Activated CD4-positive, alpha-beta T cell treated with anti-CD3 and anti-CD28 coated beads, Interleukin-2, amount 50 U/mL, for 24 hours (primary cell): Measurements from ENCODE around the gene TENM3.

ENCODE experiments used
- DNase-seq, 2 donors: peaks; one replicate each; pipeline ENCODE4 v3.0.0-alpha.2; 2020; ENCODE audit warnings: low read depth in 1 of 2, low spot score in 1 of 2

Gene TENM3

DNA sequence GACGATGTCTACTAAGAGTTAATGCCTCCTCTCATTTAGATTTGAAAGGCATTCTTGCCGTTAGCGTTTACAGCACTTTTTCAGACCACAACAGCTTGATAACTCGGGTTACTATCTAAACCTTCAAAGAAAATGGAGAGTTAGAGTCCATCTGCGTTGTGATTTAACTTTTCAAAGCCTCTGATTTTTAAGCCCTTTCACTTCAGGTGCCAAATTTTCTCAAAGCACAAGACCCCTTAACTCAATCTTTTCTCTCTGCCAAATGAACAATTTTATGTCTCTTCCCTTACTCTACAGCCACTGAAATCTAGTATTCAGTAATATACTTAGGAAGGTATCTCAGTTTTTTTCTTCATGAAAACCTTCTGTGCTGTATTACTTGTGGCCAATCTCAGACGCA, 310.5 kb downstream of the TENM3 start:
- DNase-seq: no peak

GRCh38 chr4:182554736-182555135, 311.5 kb downstream of the TENM3 start:
- no peak for DNase-seq

- DNase-seq: no peak
Observed at GRCh38 chr4:182555997-182556418, 312.8 kb downstream of the TENM3 start.

- DNase-seq: no peak
Observed at GRCh38 chr4:182556580-182556979, 313.4 kb downstream of the TENM3 start.

- no peak for DNase-seq
Observed at GRCh38 chr4:182560358-182560757, 317.2 kb downstream of the TENM3 start.

DNA sequence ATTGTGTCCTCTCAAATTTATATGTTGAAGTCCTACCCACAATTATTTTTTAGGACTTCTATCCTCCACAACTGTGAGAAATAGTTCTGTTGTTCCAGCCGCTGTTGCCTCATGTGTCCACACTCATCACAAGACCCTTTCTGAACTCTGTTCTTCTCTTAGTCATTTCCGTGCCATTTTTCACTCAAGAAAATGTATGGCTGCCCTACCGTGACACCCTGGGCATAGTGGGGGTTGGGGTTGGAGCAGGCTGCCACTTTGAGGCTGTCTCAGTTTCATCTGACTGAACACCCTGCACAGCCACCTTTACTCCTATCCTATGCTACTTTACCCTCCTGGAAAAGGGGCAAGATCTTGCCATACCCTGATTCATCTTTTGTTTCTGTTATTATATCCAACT, 319.1 kb downstream of the TENM3 start:
- no peak for DNase-seq

- no peak for DNase-seq
Observed at GRCh38 chr4:182564724-182565369, 321.6 kb downstream of the TENM3 start.

DNA sequence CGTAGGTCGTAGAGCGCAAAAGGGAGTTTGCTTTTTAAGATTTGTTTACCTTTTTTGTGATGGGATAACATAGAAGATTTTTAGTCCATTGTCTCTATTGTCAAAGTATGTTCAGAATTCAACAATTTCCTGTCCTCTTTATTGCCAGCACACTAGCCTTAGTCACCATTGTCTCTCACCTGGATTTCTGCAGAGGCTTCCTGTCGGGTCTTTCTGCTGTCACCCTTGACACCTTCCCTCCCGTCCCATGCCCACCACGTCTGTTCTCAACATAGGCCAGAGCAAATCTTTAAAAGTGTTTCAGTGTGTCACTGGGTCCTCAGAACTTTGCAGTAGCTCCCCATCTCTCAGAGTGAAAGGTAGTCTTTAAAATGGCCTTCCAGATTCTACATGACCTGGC, 323.9 kb downstream of the TENM3 start:
- no peak for DNase-seq

DNA sequence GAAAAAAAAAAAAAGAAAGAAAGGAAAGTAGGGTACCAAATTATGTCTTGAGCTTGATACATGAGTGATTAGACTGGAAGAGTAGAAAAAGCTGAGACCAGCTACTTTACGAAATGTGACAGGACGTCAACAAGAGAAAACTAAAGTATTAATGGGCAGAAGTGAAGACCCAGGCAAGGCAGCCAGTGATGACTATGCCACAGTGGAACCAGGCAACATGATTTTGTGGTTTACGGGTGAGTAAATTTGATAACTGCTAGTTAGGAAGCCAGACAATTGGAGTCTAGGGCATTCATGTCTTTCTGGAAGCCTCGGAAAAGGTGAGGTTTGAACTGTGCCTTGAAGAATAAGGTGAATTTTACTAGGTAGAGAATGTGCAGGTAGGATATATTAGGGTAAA, 326.4 kb downstream of the TENM3 start:
- no peak for DNase-seq

- no peak for DNase-seq
Observed at GRCh38 chr4:182574706-182575105, 331.5 kb downstream of the TENM3 start.

GRCh38 chr4:182575225-182575624, 332.0 kb downstream of the TENM3 start:
- no peak for DNase-seq

DNA sequence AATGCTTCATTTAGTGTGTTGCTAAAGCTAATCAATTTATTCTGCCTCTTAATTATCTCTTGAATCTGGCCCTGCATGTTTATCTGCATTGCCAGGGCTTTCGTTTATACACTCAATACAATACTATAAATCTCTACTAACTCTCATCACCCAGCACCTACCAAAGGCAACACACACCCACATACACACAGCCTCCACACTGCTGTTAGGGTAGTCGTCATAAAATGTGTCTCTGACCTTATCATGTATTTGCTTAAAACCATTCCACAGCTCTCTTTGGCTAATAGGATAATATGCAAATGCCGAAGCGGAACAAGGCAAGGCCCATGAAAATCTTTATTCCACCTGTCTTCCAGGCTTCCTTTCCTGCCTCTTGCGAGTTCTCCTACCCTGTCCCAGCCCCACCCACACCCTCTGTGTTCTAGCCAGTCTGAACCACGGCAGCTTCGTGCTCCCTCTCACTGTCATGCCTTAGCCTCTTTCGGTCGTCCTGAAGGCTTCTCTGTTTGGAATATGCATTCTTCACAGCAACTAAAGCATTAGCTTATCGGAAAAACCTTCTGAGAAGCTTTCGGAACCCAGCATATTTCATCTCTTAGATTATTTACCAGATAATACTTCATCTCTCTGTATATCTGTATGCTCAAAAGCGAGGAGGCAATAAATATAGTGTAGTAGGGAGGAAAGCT, 333.5 kb downstream of the TENM3 start:
- no peak for DNase-seq

DNA sequence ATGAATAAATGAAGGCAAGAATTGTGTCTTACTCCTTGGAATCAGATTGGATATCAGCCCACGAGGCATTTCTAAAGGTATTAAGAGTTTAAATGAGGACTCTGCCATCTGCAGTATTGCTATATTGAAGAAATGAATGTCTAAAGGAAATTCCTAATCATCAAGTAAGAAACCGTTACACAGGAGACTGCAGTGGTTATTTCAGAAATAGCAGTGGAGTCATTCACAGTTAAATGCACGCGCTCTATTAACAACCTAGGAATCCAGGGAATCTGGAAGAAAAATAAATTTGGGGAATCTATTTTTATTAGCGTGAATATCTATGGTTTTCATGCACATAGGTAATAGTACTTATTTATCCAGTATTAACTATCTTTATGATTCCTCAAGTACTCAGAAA, 334.2 kb downstream of the TENM3 start:
- no peak for DNase-seq

GRCh38 chr4:182578402-182578801, 335.2 kb downstream of the TENM3 start:
- no peak for DNase-seq

DNA sequence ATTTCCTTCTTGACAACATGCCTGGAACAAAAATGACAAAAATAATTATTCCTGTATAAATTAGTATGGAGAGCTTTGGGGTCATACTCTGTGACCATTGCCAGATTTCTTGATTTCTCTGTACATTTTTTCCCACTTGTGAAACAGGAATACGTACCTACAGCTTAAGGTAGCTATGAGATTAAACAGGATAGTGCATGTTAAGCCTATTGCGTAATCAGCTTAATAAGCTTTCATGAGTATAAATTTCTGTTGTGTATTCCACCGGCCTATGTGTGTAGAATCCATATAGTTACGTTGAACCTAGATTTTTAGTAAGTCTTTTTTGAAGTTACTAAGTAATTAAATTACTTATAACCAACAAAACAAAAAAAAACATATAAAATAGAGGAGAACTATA, 339.0 kb downstream of the TENM3 start:
- no peak for DNase-seq

GRCh38 chr4:182583703-182584415, 340.7 kb downstream of the TENM3 start:
- no peak for DNase-seq

DNA sequence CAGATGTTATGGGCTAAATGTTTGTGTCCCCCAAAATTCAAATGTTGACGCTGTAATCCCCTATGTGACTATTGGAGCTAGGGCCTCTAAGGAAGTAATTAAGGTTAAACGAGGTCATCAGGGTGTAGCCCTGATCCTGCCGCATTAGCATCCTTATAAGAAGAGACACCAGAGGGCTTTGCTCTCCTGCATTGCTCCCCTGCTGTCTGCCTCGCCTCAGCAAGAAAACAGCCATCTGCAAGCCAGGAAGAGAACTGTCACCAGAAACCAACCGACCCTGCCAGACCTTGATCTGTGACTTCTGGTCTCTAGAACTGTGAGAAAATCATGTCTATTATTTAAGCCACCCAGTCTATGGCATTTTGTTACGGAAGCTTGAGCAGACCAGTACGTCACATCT, 342.1 kb downstream of the TENM3 start:
- DNase-seq: no peak

DNA sequence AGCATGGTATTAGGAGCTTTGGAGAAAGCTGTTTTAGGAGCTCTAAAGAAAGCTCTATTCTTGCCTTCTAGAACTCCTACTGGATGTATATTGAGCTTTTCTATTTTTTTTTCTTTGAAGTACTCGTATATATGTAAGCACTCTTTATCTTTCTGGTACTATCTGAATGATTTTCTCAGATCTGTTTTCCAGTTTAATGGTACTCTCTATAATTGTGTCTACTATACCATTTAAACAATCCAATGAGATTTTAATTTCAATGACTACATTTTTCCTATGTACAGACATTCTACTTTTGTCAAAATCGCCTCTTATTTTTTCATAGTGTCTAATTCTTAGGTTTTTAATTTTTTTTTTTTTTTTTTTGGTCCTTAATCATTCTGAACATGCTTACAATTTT, 345.9 kb downstream of the TENM3 start:
- DNase-seq: no peak

DNA sequence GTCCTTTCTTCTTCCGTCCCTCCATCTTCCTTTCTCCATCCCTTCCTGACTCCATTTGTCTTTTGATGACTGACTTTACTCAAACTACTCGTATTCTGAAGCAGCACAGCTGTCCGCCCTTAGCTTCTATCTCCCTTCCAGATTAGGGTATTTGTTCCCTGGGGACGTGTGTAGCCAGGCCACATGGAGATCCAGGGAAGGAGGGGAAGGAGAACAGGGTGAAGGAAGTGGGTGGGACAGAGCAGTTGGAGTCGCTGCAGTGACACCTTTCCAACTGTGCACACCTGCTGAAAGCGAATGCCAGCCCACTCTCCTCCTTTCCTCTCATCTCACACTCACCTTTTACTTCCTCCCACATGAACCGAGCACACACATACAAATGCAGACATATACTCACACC, 350.2 kb downstream of the TENM3 start:
- DNase-seq: no peak

DNA sequence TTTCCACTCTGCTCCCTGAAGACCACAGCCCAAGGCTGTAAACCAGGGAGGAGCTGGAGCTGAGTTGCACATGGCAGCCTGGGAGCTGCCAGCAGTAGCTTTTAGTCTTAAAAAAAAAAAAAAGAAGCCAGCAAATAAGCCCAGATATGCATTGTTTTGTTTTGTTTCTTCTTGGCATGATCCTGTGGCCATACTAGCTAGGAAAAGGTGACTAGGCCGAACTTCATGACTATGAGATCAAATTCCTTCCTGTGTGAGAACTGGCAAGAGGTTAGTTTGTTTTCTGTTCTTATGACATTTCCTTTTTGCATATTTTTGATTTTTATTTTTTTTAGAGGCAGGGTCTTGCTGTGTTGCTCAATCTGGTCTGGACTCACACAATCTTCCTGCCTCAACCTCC, 350.7 kb downstream of the TENM3 start:
- DNase-seq: no peak

GRCh38 chr4:182600093-182600492, 356.9 kb downstream of the TENM3 start:
- DNase-seq: no peak

- DNase-seq: no peak
Observed at GRCh38 chr4:182600856-182601255, 357.7 kb downstream of the TENM3 start.
